Pancreas (tissue), 10 donors: Measurements from ENCODE around the gene ARL15. TPM values are rescaled to one million over a fixed set of nuclear protein-coding genes. Genes with fewer than 3 reads are reported as not detected.

Source experiments
- ATAC-seq, 4 donors: fragments of 200-7000 bp; cut with Tn5 transposase; one replicate each; pipeline versions ENCODE4 v1.8.0 to v1.9.1; 2020; ENCODE audit warnings: mild to moderate bottlenecking in 4 of 4, moderate library complexity in 4 of 4
- DNase-seq, 6 donors: peaks; one replicate each; pipeline ENCODE4 v3.0.0-alpha.2; 2020
- FAIRE-seq: peaks from 2 replicates; lab custom pipeline; 2012; peaks lifted over from hg19 to GRCh38; lab: Jason Lieb, UNC
- H3K27ac ChIP-seq, 4 donors: fragments of 200-600 bp; sonication (generic); 1 replicate in 3 of 4; 2 replicates in 1 of 4; pipeline versions ENCODE4 v1.5.0 to v1.8.0; 2020
- H3K27me3 ChIP-seq, 4 donors: fragments of 200-600 bp; one replicate each; pipeline ENCODE4 v1.8.0; 2021
- H3K36me3 ChIP-seq, 3 donors: fragments of 200-600 bp; sonication (generic) in 1 of 3; one replicate each; pipeline versions ENCODE4 v1.5.0 to v1.8.0; 2020 to 2021
- H3K4me1 ChIP-seq, 3 donors: fragments of 200-600 bp; one replicate each; pipeline ENCODE4 v1.8.0; 2021
- H3K4me3 ChIP-seq, 4 donors: fragments of 200-600 bp; sonication (generic) in 2 of 4; one replicate each; pipeline versions ENCODE4 v1.5.0 to v1.8.0; 2020 to 2021
- H3K9me3 ChIP-seq, 4 donors: fragments of 200-600 bp; one replicate each; pipeline ENCODE4 v1.8.0; 2021
- WGBS, 2 donors: extraction: QIAGEN DNeasy Blood & Tissue Kit; methylation state at CpG; one replicate each; pipeline ENCODE4 v1.1.7; 2013; 5-methylcytosine and 5-hydroxymethylcytosine counted together
- intact Hi-C, 3 donors: fragments of 100-400 bp; cut with DNase I; formaldehyde crosslinking; loops; one replicate each; pipeline versions ENCODE4 v1.11.1 to v1.14.2; 2022
- polyA plus RNA-seq, 2 donors: library from polyadenylated mRNA; stranded (reverse); fragments of 200-250 nt; gene quantifications; one replicate each; pipeline ENCODE4 v1.2.3, GENCODE V29; 2013
- total RNA-seq, 6 donors: library from RNA; stranded (reverse); fragmentation: NEBNext Ultra II Directional in 4 of 6; extraction: Animal tissue kit (Norgen Biotek cat#: 25700) in 4 of 6; gene quantifications; one replicate each; pipeline versions ENCODE4 v1.2.1 to v1.2.4, GENCODE V29; 2021 to 2023
- TF ChIP-seq, protein P1 (sequence below), 4 donors: fragments of 200-600 bp; sonication (generic) in 3 of 4; IDR thresholded peaks; one replicate each; pipeline versions ENCODE4 v1.5.0 to v1.8.0; 2021; ENCODE audit warnings: antibody characterized with exemption in 4 of 4
- donor health status: healthy with polysubstance abuse.
- donor health status: DM: no; HTN: no; CAD: no; lungs with moderate emphysema.
- donor health status: DM: no; HTN: no; CAD: no.
- donor health status: control.
- donor health status: control.
- donor health status: Bipolar disorder and iron deficiency.
- donor health status: DM: yes; HTN: yes; CAD: no.
- donor health status: DM: no; HTN: no; CAD: no.
- donor health status: DM: no; HTN: no; CAD: no.
- donor health status: DM: yes; HTN: yes; CAD: no.

Gene ARL15
- total and polyA plus RNA-seq, 8 donors: 3.9 to 14.0 (median 6.7) TPM

- ATAC-seq (peak; percentile 90 to 98 (median 91)), FAIRE-seq (no peak), DNase-seq (peak in 4 of 6 donors; percentile 31 to 63 (median 44))
- H3K4me3 ChIP-seq: no peak overlapping the region
- intact Hi-C loops: no loop called here
- no peak overlapping the region for H3K27ac ChIP-seq
- TF ChIP-seq, protein P1, sequence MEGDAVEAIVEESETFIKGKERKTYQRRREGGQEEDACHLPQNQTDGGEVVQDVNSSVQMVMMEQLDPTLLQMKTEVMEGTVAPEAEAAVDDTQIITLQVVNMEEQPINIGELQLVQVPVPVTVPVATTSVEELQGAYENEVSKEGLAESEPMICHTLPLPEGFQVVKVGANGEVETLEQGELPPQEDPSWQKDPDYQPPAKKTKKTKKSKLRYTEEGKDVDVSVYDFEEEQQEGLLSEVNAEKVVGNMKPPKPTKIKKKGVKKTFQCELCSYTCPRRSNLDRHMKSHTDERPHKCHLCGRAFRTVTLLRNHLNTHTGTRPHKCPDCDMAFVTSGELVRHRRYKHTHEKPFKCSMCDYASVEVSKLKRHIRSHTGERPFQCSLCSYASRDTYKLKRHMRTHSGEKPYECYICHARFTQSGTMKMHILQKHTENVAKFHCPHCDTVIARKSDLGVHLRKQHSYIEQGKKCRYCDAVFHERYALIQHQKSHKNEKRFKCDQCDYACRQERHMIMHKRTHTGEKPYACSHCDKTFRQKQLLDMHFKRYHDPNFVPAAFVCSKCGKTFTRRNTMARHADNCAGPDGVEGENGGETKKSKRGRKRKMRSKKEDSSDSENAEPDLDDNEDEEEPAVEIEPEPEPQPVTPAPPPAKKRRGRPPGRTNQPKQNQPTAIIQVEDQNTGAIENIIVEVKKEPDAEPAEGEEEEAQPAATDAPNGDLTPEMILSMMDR (IDR thresholded peaks at IDR 0.05): no peak
- H3K4me1 ChIP-seq: no peaks in the 10 kb centered on the region
- WGBS, 2 donors: 85 to 94% methylated on average over 6 of the region's 6 CpGs
- H3K9me3 ChIP-seq: no peaks in the 10 kb centered on the region
- no peaks in the 10 kb centered on the region for H3K27me3 ChIP-seq
- H3K36me3 ChIP-seq: no peaks in the 10 kb centered on the region
Measured at GRCh38 chr5:54171645-54172384, 138.6 kb downstream of the ARL15 start.

- ATAC-seq (no peak), DNase-seq (no peak), FAIRE-seq (no peak)
- intact Hi-C loops: no loop called here
- Histone ChIP-seq H3K27me3 (no peaks in the 10 kb centered on the region), H3K9me3 (no peaks in the 10 kb centered on the region), H3K36me3 (no peaks in the 10 kb centered on the region), H3K27ac (no peak overlapping the region), H3K4me3 (no peak overlapping the region), H3K4me1 (no peaks in the 10 kb centered on the region)
- WGBS, 2 donors: 48 to 73% methylated on average over 2 of the region's 2 CpGs
- TF ChIP-seq, protein P1 (IDR thresholded peaks at IDR 0.05): no peak
Measured at GRCh38 chr5:54165687-54166086, 144.7 kb downstream of the ARL15 start.

DNA sequence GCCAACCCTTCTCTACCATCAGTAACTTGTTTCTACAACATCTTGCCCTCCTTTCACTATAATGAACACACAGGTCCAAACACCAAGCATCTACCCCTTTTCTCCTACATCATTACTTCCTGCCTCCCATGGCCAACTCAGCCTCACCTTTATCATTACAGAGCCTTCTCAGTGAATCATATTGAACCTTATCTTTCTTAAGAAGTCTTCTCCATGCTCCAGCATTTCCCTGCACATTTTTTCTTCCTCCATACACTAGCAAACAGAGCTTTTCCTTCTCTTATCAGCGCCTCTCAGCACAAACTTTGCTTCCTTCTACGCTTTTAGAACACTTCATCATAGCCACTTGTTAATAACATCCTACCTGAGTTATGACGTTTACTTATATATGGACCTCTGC, 148.2 kb downstream of the ARL15 start:
- 96 to 97% methylated on average over 3 of the region's 3 CpGs for WGBS, 2 donors
- H3K27me3 ChIP-seq: no peaks in the 10 kb centered on the region
- intact Hi-C loops: no loop called here
- no peak for ATAC-seq
- DNase-seq: no peak
- H3K4me3 ChIP-seq: no peak overlapping the region
- no peaks in the 10 kb centered on the region for H3K4me1 ChIP-seq
- no peak for FAIRE-seq
- no peaks in the 10 kb centered on the region for H3K36me3 ChIP-seq
- TF ChIP-seq, protein P1 (IDR thresholded peaks at IDR 0.05): no peak
- no peaks in the 10 kb centered on the region for H3K9me3 ChIP-seq
- no peak overlapping the region for H3K27ac ChIP-seq

DNA sequence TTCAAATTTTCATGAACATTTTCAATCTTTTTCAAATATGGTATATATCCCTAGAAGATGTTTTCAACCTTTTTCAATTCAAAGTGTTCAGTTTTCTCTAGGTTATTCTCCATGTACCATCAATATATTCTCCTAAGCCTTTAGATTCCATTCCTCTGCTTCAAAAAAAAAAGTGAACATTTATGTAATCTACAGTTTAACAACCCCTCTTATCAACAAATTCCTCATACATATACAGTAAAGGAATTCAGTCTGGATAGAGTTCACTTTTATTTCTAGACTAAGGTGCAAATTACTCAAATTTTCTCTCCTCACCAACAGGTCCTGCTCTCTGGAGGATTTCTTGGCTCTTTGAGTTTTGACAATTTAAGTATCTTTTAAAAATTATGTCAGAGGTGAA, 150.0 kb downstream of the ARL15 start:
- DNase-seq: no peak
- FAIRE-seq: no peak
- H3K4me3 ChIP-seq: no peak overlapping the region
- H3K27me3 ChIP-seq: no peaks in the 10 kb centered on the region
- no peak for ATAC-seq
- H3K36me3 ChIP-seq: no peaks in the 10 kb centered on the region
- intact Hi-C loops: no loop called here
- TF ChIP-seq, protein P1 (IDR thresholded peaks at IDR 0.05): no peak
- H3K9me3 ChIP-seq: no peaks in the 10 kb centered on the region
- no peaks in the 10 kb centered on the region for H3K4me1 ChIP-seq
- no peak overlapping the region for H3K27ac ChIP-seq

DNA sequence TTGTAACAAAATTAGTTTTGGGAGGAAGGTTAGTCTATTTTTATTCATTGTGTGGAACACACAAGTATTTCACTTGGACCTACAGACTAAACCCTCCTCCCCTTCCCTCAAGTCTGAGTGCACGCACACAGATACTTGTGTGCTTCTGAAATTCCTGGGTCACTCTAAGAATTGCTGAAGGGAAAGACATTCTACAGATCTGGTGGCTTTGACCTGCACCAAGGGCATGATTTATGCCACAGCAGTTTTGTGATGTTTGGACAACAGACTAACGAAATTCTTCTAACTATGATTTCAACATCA, 150.5 kb downstream of the ARL15 start:
- Histone ChIP-seq H3K27me3 (no peaks in the 10 kb centered on the region), H3K36me3 (no peaks in the 10 kb centered on the region), H3K27ac (no peak overlapping the region), H3K4me3 (no peak overlapping the region), H3K4me1 (no peaks in the 10 kb centered on the region), H3K9me3 (no peaks in the 10 kb centered on the region)
- FAIRE-seq: no peak
- 72 to 80% methylated on average over 2 of the region's 2 CpGs for WGBS, 2 donors
- no peak for ATAC-seq
- DNase-seq: no peak
- TF ChIP-seq, protein P1 (IDR thresholded peaks at IDR 0.05): no peak
- intact Hi-C loops: no loop called here
